ENCODE results near the gene CALCA.

Gene CALCA

DNA sequence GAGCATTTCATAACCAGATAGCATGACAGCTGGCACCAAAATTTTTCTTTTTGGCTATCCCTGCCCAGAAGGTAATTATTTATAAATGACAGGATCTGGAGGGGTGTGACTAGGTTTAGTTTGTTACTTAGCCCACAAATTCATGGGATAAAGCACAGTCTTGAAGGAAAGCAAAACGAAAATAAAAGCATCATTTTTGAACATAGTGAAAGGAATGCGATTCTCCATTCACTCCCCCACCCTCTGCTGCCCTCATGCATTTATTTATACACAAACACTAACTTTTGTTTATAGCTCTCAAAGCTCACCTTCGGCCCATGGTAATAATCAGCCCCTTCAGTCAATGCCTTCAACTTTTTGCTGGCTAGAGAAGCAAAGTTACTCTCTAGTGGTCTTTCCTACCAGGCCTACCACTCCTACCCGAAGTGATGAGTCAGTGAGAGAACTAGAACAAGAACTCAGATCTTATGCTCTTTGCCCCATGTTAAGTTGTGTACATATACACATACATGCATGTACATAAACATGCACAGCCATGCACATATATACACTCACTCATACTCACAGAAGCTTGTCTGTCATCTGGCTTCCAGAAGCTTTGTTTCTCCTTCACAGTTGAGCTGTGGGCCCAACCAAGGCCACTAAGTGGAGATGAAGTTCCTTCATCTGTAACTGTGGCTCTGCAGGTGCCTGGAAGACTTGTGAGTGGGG lies 22.6 kb downstream of the CALCA start:
- Histone ChIP-seq H3K79me2 (no peaks in the 10 kb centered on the region), H3K9me3 (ENCODE audit: control insufficient read depth, low read length) (no peaks in the 10 kb centered on the region), H3K4me3 (ENCODE audit: low read depth, low read length) (no peak overlapping the region), H3K4me1 (no peaks in the 10 kb centered on the region), H2AFZ (no peak overlapping the region), H3K27me3 (ENCODE audit: control insufficient read depth, insufficient read depth, low read length) (no peaks in the 10 kb centered on the region), H3K36me3 (ENCODE audit: control insufficient read depth, insufficient read depth, low read length) (no peaks in the 10 kb centered on the region), H3K9ac (no peak overlapping the region), H3K27ac (no peak overlapping the region), H3K4me2 (ENCODE audit: low read length) (no peak overlapping the region)
- TF ChIP-seq, protein P1, sequence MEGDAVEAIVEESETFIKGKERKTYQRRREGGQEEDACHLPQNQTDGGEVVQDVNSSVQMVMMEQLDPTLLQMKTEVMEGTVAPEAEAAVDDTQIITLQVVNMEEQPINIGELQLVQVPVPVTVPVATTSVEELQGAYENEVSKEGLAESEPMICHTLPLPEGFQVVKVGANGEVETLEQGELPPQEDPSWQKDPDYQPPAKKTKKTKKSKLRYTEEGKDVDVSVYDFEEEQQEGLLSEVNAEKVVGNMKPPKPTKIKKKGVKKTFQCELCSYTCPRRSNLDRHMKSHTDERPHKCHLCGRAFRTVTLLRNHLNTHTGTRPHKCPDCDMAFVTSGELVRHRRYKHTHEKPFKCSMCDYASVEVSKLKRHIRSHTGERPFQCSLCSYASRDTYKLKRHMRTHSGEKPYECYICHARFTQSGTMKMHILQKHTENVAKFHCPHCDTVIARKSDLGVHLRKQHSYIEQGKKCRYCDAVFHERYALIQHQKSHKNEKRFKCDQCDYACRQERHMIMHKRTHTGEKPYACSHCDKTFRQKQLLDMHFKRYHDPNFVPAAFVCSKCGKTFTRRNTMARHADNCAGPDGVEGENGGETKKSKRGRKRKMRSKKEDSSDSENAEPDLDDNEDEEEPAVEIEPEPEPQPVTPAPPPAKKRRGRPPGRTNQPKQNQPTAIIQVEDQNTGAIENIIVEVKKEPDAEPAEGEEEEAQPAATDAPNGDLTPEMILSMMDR (IDR thresholded peaks at IDR 0.05), result no peak

DNA sequence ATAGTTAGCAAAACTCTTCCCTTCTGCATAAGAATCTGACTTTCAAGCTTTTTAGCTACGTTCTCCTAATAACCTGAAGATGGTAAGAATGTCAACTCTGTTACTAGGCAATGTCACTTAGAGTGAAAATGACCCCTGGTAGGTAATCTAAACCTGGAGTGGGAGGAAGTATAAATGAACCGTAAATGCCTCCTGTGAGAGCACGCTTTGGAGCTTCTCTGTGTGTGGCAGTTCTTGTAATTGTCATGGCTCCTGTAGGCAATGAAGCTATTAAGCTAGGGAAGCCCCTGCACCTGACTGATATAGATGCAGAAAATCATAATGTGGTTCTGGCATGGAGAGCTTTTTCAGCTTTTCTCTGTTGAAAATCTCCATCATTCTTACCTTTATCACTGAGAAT lies 29.4 kb downstream of the CALCA start:
- no peaks in the 10 kb centered on the region for H3K36me3 ChIP-seq (ENCODE audit: control insufficient read depth, insufficient read depth, low read length)
- no peaks in the 10 kb centered on the region for H3K9me3 ChIP-seq (ENCODE audit: control insufficient read depth, low read length)
- TF ChIP-seq, protein P1 (IDR thresholded peaks at IDR 0.05), result no peak
- H3K9ac ChIP-seq, result no peak overlapping the region
- no peak overlapping the region for H3K4me3 ChIP-seq (ENCODE audit: low read depth, low read length)
- H3K27me3 ChIP-seq (ENCODE audit: control insufficient read depth, insufficient read depth, low read length), result no peaks in the 10 kb centered on the region
- H3K4me2 ChIP-seq (ENCODE audit: low read length), result no peak overlapping the region
- H2AFZ ChIP-seq, result no peak overlapping the region
- no peaks in the 10 kb centered on the region for H3K79me2 ChIP-seq
- H3K4me1 ChIP-seq, result no peaks in the 10 kb centered on the region
- H3K27ac ChIP-seq, result no peak overlapping the region

DNA sequence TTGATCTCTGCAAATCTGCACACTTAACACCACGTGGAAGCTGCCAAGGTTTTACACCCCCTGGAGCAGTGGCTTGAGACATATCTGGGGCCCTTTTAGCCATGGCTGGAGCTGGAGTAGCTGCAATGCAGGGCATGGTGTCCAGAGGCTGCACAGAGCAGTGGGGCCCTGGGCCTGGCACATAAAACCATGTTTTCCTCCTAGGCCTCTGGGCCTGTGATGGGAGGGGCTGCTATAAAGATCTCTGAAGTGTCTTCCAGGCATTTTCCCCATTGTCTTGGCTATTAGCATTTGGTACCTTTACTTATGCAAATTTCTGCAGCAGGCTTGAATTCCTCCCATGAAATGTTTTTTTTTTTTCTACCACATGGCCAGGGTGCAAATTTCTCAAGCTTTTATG lies 33.2 kb downstream of the CALCA start:
- no peak overlapping the region for H2AFZ ChIP-seq
- TF ChIP-seq, protein P1 (IDR thresholded peaks at IDR 0.05), result no peak
- H3K4me2 ChIP-seq (ENCODE audit: low read length), result no peak overlapping the region
- no peak overlapping the region for H3K27ac ChIP-seq
- no peaks in the 10 kb centered on the region for H3K27me3 ChIP-seq (ENCODE audit: control insufficient read depth, insufficient read depth, low read length)
- H3K4me1 ChIP-seq, result no peaks in the 10 kb centered on the region
- H3K9me3 ChIP-seq (ENCODE audit: control insufficient read depth, low read length), result no peaks in the 10 kb centered on the region
- no peak overlapping the region for H3K4me3 ChIP-seq (ENCODE audit: low read depth, low read length)
- no peaks in the 10 kb centered on the region for H3K79me2 ChIP-seq
- H3K9ac ChIP-seq, result no peak overlapping the region
- no peaks in the 10 kb centered on the region for H3K36me3 ChIP-seq (ENCODE audit: control insufficient read depth, insufficient read depth, low read length)

DNA sequence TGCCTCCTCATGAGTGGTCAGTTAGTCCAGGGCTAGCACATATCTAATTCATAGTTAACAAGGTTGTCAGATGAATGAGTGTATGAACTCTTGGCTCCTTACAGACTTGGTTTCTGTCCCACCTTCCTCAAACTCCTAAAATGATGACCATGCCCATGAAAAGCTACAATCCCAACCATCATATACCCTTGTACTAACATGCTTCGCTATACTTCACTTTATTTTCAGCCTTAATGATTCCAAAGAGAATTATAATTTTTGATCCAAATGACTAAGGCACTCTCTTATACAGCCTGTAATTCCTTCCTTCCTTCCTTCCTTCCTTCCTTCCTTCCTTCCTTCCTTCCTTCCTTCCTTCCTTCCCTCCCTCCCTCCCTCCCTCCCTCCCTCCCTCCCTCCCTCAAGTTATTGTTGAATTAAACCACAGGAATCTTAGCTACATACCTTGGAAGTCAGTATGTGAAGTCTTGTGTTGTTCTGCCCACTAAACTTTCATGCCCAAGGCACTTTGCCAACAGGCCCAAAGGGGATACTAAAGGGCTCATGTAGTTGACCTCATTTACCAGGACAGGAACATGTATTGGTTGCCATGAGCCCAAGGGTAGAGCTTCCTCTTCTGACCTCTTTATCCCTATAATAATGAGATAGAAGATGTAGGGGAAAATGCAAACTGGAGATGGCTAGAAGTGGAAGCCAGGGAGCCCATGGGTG lies 37.4 kb downstream of the CALCA start:
- Histone ChIP-seq H3K4me1 (no peaks in the 10 kb centered on the region), H3K4me3 (ENCODE audit: low read depth, low read length) (no peak overlapping the region), H3K79me2 (no peaks in the 10 kb centered on the region), H3K4me2 (ENCODE audit: low read length) (no peak overlapping the region), H3K27ac (no peak overlapping the region), H2AFZ (no peak overlapping the region), H3K9me3 (ENCODE audit: control insufficient read depth, low read length) (no peaks in the 10 kb centered on the region), H3K36me3 (ENCODE audit: control insufficient read depth, insufficient read depth, low read length) (no peaks in the 10 kb centered on the region), H3K27me3 (ENCODE audit: control insufficient read depth, insufficient read depth, low read length) (no peaks in the 10 kb centered on the region), H3K9ac (no peak overlapping the region)
- TF ChIP-seq, protein P1 (IDR thresholded peaks at IDR 0.05), result no peak
